NT2/D1 (cell line): Measurements from ENCODE around the gene MED25.

Experiments
- SUZ12 ChIP-seq: IDR thresholded peaks from 2 replicates; pipeline ENCODE4 v1.6.1; 2011; ENCODE audit not compliant: insufficient read length, insufficient read depth; ENCODE audit errors: extremely low read depth
- YY1 ChIP-seq: IDR thresholded peaks from 2 replicates; pipeline ENCODE4 v1.6.1; 2011; ENCODE audit not compliant: insufficient read length, insufficient read depth
- ZNF274 ChIP-seq: IDR thresholded peaks from 2 replicates; pipeline ENCODE4 v1.6.1; 2011; ENCODE audit warnings: mild to moderate bottlenecking, low read depth, low read length

DNA sequence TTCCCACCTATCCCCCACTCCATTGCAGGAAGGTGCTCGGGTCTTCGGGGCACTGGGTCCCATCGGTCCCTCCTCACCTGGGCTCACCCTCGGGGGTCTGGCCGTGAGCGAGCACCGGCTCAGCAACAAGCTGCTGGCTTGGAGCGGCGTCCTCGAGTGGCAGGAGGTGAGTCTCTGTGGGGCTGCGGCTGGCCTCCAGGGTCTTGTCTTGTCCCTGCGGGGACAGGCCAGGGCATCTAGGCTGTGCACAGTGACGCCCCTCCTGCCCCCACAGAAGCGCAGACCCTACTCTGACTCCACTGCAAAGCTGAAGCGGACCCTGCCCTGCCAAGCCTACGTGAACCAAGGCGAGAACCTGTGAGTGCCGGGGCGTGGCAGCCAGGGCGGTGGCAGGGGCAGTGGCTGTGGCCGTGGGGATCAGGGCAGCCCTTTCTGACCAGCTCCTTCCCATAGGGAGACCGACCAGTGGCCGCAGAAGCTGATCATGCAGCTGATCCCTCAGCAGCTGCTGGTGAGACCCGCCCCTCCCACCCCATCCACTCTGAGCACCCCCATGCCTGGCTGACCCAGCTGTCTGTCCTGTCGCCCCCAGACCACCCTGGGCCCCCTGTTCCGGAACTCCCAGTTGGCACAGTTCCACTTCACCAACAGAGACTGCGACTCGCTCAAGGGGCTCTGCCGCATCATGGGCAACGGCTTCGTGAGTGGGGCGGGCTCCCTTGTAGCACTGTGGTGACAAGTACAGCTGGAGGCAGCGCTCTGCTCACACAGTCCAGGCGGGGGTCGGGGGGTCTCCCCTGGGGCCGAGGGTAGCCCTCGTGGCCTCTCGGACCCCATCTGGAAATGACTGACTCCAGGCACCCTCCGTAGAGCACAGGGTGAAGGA, 36.5 kb downstream of the MED25 start:
- TF ChIP-seq YY1 (no peak), SUZ12 (no peak), ZNF274 (no peak)
